Fibroblast of lung (primary cell): Measurements from ENCODE around the gene SLC39A2. TPM values are rescaled to one million over a fixed set of nuclear protein-coding genes. Genes with fewer than 3 reads are reported as not detected.

Experiments used
- DNase-seq, 2 donors: peaks; one replicate each; pipeline versions ENCODE4 v3.0.0 to v3.0.0-alpha.2; 2010; ENCODE audit warnings: low read depth in 2 of 2
- H2AFZ ChIP-seq: 2 replicates; pipeline ENCODE4 v1.5.1; 2012; ENCODE audit warnings: low read length, control low read depth, inconsistent platforms
- H3K27ac ChIP-seq: 2 replicates; pipeline ENCODE4 v1.5.1; 2011; ENCODE audit warnings: low read length, control low read depth; ENCODE audit not compliant: insufficient read depth
- H3K27me3 ChIP-seq: 2 replicates; pipeline ENCODE4 v1.5.1; 2011; ENCODE audit warnings: mild to moderate bottlenecking, low read length; ENCODE audit not compliant: control insufficient read depth, insufficient read depth
- H3K36me3 ChIP-seq: 2 replicates; pipeline ENCODE4 v1.5.1; 2011; ENCODE audit warnings: low read length; ENCODE audit not compliant: control insufficient read depth, insufficient read depth
- H3K4me1 ChIP-seq: 2 replicates; pipeline ENCODE4 v1.5.1; 2011; ENCODE audit warnings: low read length; ENCODE audit not compliant: control insufficient read depth, insufficient read depth; ENCODE audit errors: extremely low read depth
- H3K4me2 ChIP-seq: 2 replicates; pipeline ENCODE4 v1.5.1; 2011; ENCODE audit warnings: low read length, control low read depth; ENCODE audit not compliant: insufficient read depth; ENCODE audit errors: extremely low read depth
- H3K4me3 ChIP-seq, 4 experiments: fragments of 200-600 bp in 1 of 4; sonication (generic) in 1 of 4; replicated peaks in 1 of 4; 2 replicates each; pipeline ENCODE4 v1.5.1; 2011 to 2016; ENCODE audit warnings: low read length in 4 of 4, low read depth in 3 of 4, mild to moderate bottlenecking in 3 of 4, control low read depth in 2 of 4, inconsistent platforms in 1 of 4, mixed read lengths in 1 of 4; ENCODE audit not compliant: insufficient read depth in 1 of 4; ENCODE audit errors: control extremely low read depth in 1 of 4
- H3K79me2 ChIP-seq: 2 replicates; pipeline ENCODE4 v1.5.1; 2012; ENCODE audit warnings: mild to moderate bottlenecking, low read length, inconsistent platforms; ENCODE audit not compliant: control insufficient read depth, insufficient read depth
- H3K9ac ChIP-seq: 2 replicates; pipeline ENCODE4 v1.5.1; 2011; ENCODE audit warnings: mild to moderate bottlenecking, low read length, control low read depth; ENCODE audit not compliant: insufficient read depth
- H3K9me3 ChIP-seq: 2 replicates; pipeline ENCODE4 v1.5.1; 2012; ENCODE audit warnings: low read depth, low read length; ENCODE audit not compliant: control insufficient read depth, insufficient read depth
- H4K20me1 ChIP-seq: 2 replicates; pipeline ENCODE4 v1.5.1; 2011; ENCODE audit warnings: low read length; ENCODE audit not compliant: control insufficient read depth, insufficient read depth; ENCODE audit errors: extremely low read depth
- EZH2 ChIP-seq: IDR thresholded peaks from 2 replicates; pipeline ENCODE4 v1.5.1; 2012; ENCODE audit warnings: low read length, control low read depth, mild to moderate bottlenecking; ENCODE audit errors: missing control alignments
- polyA plus RNA-seq, 2 donors: library from polyadenylated mRNA; depleted of rRNA in 1 of 2; stranded (reverse) in 1 of 2; unstranded in 1 of 2; fragments of >200 nt; gene quantifications; 2 replicates each; pipeline ENCODE4 v1.2.1, GENCODE V29; 2011 to 2012; ENCODE audit warnings: missing spikeins in 1 of 2
- total RNA-seq: library from RNA; depleted of rRNA; stranded (reverse); fragments of >200 nt; gene quantifications from 2 replicates; pipeline ENCODE4 v1.2.1, GENCODE V29; 2014
- TF ChIP-seq, protein P1 (sequence below), 2 donors: IDR thresholded peaks in 1 of 2; conservative IDR thresholded peaks in 1 of 2; 1 replicate in 1 of 2; 2 replicates in 1 of 2; pipeline ENCODE4 v1.5.1; 2011 to 2012; ENCODE audit warnings: low read length in 2 of 2, control low read depth in 1 of 2, inconsistent platforms in 1 of 2, low read depth in 1 of 2, mild to moderate bottlenecking in 1 of 2

Gene SLC39A2
- total and polyA plus RNA-seq, 2 donors (not counting 1 experiment from before 2014, with no cell fraction given), result 0.17 TPM; not detected in 1

DNA sequence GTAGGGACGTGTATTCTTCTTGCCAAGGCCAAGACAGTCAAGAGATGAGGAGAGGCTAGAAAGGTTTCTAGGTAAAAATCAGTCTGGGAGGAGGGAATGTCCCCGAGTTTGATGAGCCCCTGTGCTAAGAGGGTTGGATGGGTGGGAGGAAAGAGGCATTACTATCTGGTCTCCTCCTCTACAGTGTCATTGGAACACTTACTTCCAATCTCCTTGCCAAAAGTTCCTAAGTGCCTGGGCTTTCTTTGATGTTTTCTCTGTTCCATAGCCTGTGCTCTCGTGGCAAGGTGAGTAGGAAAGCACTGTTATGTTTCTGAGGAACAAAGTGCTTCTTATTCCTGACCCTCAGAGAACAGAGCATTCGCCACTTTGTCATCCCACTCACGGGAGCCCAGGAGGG lies 35.6 kb downstream of the SLC39A2 start, which contains the start of gene RNASE13:
TSS of gene RNASE13 (minus strand) at position 101 of the 400 bp plus-strand sequence. CDS start 519 bp downstream, outside the sequence.
- Histone ChIP-seq H3K79me2 (no peaks in the 10 kb centered on the region), H3K4me3 (no peak within 1 kb of the TSS), H3K27ac (no peak within 1 kb of the TSS), H3K9ac (peak within 1 kb of the TSS; percentile 2), H2AFZ (no peak within 1 kb of the TSS), H4K20me1 (no peaks in the 10 kb centered on the region), H3K4me1 (no peaks in the 10 kb centered on the region), H3K9me3 (no peaks in the 10 kb centered on the region), H3K36me3 (no peaks in the 10 kb centered on the region), H3K27me3 (peaks cover 29% of the 10 kb centered on the region), H3K4me2 (no peak within 1 kb of the TSS)
- DNase-seq, result no peak
- TF ChIP-seq, protein P1, sequence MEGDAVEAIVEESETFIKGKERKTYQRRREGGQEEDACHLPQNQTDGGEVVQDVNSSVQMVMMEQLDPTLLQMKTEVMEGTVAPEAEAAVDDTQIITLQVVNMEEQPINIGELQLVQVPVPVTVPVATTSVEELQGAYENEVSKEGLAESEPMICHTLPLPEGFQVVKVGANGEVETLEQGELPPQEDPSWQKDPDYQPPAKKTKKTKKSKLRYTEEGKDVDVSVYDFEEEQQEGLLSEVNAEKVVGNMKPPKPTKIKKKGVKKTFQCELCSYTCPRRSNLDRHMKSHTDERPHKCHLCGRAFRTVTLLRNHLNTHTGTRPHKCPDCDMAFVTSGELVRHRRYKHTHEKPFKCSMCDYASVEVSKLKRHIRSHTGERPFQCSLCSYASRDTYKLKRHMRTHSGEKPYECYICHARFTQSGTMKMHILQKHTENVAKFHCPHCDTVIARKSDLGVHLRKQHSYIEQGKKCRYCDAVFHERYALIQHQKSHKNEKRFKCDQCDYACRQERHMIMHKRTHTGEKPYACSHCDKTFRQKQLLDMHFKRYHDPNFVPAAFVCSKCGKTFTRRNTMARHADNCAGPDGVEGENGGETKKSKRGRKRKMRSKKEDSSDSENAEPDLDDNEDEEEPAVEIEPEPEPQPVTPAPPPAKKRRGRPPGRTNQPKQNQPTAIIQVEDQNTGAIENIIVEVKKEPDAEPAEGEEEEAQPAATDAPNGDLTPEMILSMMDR (conservative IDR thresholded peaks at IDR 0.05 in 1 of 2, IDR thresholded peaks at IDR 0.05 in 1 of 2; ENCODE audit: low read depth in 1 of 2, low read length in 2 of 2), result no peak
- TF ChIP-seq EZH2, result no peak

DNA sequence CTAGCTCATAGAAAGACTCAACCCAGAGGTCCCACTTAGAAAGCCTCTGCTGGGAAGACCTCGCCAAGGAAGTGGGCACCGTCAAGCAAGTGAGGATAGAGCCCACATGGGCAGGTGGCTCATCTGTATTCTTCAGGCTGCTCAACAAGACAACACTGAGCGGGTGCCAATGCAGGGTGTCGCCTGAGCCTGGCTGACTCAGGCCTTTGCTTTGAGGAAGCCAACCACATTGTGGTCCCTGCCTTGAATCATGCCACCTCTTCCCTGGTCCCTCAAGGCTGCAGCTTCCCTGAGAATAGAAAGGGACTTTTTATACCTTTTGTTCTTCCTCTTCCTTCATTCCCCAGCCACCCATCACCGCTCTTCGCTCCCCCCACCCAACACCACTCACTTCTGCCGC lies 37.7 kb downstream of the SLC39A2 start:
- Histone ChIP-seq H3K4me2 (no peak overlapping the region), H3K4me1 (no peaks in the 10 kb centered on the region), H3K27ac (no peak overlapping the region), H3K4me3 (no peak overlapping the region), H3K9me3 (no peaks in the 10 kb centered on the region), H3K79me2 (no peaks in the 10 kb centered on the region), H4K20me1 (no peaks in the 10 kb centered on the region), H3K27me3 (peaks cover 16% of the 10 kb centered on the region), H3K36me3 (no peaks in the 10 kb centered on the region), H2AFZ (no peak overlapping the region), H3K9ac (no peak overlapping the region)
- DNase-seq, result no peak
- TF ChIP-seq, protein P1 (conservative IDR thresholded peaks at IDR 0.05 in 1 of 2, IDR thresholded peaks at IDR 0.05 in 1 of 2; ENCODE audit: low read depth in 1 of 2, low read length in 2 of 2), result no peak
- TF ChIP-seq EZH2, result no peak

DNA sequence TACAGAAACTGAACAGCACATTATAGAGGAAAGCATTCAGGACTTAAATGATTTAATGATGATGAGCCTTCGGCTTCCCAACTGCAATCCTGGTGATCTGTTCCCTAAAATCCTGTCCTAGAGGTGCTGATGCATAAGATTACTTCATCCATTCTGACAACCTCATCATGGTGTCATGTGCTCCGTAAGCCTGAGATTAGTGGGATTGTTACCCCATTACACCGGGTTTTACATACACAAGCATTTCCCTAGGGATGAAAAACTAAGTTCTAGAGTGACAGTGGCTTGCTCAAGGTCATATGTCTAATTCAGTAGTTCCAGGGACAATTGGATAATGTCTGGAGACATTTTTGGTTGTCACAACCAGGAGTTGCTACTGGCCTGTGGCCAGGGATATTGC lies 38.1 kb downstream of the SLC39A2 start:
- Histone ChIP-seq H3K27me3 (peaks cover 14% of the 10 kb centered on the region), H2AFZ (no peak overlapping the region), H3K9ac (no peak overlapping the region), H4K20me1 (no peaks in the 10 kb centered on the region), H3K27ac (no peak overlapping the region), H3K4me2 (no peak overlapping the region), H3K79me2 (no peaks in the 10 kb centered on the region), H3K9me3 (no peaks in the 10 kb centered on the region), H3K4me3 (no peak overlapping the region), H3K36me3 (no peaks in the 10 kb centered on the region), H3K4me1 (no peaks in the 10 kb centered on the region)
- DNase-seq, result no peak
- TF ChIP-seq, protein P1 (conservative IDR thresholded peaks at IDR 0.05 in 1 of 2, IDR thresholded peaks at IDR 0.05 in 1 of 2; ENCODE audit: low read depth in 1 of 2, low read length in 2 of 2), result no peak
- TF ChIP-seq EZH2, result no peak
